GM18870 (cell line): ENCODE results near the gene MPI.
"Not testable (repeated sequence)": the region's sequence is repeated elsewhere in the genome, so short reads cannot be mapped to it uniquely, and the experiment has no call there.

Experiments
- ATAC-seq: cut with Tn5 transposase; IDR thresholded peaks from one replicate; pipeline ENCODE4 v1.9.1; 2021; ENCODE audit warnings: moderate library complexity; ENCODE audit not compliant: unreplicated experiment

Gene MPI

DNA sequence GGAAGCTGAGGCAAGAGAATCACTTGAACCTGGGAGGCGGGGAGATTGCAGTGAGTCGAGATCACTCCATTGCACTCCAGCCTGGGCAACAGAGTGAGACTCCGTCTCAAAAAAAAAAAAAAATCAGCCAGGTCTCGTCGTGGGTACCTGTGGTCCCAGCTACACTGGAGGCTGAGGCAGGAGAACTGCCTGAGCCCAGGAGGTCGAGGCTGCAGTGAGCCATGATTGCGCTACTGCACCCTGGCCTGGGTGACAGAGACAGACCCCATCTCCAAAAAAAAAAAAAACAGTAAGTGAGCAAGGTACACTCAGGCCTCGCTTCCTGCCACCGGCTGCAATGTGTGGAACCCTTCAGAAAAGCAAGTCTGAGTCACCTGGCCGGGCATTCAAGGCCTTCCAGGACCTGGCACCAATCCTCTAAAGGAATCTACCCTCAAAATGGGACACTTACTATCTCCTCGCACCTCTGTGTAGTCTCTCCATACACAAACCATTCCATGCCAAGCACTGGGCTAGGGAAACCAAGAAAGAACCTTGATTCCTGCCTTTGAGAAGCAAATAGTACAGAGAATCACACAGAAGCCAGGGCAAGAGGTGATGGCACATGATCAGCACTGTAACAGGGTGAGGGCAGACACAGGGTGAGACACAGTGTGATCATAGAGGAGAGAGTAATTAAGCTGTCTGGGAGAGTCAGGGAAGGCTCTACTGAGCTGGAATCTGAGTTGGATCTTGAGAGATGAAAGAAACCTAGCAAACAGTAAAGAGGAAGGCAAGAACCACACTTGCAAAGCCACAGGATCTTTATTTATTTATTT is 26.4 kb upstream of the MPI start:
- ATAC-seq: no peak

DNA sequence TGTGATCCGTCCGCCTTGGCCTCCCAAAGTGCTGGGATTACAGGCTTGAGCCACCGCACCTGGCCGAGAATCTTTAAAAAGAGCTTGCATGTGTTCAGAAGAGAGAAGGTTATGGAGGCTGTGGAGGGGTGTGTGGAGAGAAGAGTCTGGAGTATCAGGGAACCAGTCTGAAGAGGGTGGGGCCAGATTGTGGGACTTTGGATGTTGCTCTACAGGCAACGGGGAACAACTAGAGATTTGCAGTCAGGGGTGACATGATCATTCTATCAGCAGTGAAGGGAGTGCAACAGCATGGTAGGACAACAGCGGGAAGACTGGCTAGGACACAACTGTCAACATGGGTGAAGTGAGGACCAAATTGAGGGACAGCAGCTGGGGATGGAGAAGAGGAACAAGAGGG is 25.5 kb upstream of the MPI start:
- ATAC-seq: no peak

DNA sequence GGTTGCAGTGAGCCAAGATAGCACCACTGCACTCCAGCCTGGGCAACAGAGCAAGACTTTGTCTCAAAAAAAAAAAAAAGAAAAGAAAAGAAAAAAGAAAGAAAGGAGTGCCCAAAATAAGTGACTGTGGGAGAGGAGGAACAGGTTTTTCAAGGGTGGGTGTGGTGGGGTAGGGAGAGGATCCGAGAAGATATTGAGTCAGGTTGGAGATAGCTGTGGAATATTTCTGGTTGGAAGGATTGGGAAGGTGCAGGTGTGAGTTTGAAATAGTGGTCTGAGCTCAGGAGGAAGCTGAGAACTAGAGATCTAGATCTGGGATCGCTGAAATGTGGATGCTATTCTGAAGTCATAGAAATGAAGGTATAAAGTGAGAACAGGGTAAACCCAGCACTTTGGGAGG is 24.5 kb upstream of the MPI start:
- no peak for ATAC-seq

DNA sequence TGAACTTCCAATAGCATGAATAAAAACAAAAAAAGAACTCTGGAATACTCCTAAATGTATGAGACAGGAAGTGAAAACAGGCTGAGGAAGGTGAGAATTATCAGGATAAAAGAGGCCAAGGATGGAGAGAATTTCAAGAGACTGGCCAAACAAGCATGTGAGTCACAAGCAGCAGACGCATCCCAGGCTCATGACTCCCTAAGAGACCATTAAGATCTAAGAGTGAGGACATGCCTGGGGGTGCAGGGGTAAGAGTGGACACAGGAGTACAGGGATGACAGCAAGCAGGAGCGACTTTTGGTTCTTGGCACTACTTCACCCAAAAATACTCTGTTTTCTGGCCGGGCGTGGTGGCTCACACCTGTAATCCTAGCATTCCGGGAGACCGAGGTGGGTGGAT is 23.8 kb upstream of the MPI start:
- no peak for ATAC-seq

DNA sequence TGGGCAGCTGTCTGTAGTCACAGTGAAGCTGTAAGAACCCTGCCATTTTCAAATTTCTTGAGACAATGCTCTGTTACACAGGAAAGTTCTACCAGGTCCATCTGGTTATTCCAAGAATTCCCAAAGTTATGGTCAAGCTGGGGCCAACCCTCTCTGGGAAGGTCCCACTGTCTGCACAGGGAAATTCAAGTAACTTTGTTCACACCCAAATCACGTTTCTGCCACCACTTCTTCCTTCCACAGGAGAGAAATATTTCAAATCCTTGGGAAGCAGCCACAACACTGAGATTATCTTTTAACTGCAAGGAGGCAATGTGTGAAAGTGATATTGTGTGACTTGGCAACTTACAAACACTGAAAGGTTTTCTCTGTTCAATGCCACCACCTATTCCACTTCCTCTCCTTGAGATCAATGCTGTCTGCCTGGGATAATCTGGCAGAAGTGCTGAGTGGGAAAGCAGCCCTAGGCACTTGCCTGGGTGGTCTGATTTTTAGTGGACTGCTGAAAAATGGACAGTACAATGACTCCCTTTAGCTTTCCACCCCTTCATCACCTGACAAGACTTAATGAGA is 22.3 kb upstream of the MPI start:
- no peak for ATAC-seq

DNA sequence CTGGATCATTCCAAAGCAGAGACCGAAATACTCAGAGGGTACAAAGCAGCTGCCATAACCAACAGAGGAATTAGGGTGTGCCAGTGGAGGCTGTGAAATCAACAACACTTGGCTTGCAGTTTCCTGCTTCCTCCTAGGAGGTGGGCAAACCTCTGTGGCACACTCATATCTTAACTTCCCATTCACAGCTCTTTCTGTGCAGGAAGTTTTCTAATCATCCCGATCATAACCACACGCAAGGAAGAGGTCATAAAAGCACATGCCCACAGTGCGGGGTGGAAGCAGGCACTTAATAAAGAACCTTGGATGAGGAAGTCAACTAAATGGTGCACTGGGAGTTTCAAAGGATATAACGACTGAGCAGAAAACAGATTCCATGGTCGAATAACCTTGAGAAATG is 21.8 kb upstream of the MPI start:
- no peak for ATAC-seq

DNA sequence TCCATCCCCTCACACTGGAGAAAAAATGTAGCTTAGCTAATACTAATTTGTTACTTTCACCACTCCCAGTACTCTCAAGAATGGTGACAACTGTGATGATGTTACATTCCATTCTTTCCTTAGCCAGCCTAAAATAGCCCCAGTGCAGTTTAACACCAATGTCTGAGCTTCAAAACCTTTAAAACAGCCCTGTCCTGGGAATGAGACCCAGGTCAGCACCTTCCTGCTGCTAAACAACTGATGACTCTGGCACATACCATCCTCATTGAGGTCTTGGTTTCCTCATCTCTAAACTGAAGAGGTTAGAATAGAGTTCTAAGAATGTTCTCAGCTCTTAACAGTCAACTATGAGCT is 20.5 kb upstream of the MPI start:
- no peak for ATAC-seq

DNA sequence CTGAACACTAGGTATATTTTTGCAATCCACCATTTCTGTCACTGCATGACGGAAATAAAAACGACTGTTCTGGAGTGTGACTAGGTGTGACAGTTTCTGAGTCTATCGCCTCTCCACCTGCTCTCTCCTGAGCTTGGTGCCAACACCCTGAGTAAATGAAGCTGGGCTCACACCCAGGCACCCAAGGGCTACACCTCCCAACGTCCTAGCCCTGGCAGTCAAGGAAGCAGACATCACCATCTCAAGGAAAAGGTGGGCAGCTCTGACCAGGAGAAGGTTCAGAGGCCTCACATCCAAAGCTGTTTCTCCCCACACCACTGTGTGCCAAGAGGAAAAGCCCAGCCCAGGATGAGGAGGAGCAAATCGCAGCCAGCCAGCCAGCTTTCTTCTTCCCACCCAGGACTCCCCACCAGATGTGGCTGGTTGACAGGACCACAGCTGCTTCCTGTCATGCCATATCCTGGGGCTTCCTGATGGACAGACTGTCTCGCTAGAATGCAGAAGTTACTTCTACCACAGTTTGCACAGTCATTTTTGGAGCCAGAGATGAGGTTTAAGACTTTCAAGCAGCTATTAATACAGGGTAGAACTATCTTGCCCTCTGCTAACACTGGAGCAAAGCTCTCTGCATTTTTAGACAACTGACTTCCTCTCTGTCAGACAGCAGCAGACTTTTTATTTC is 20.0 kb upstream of the MPI start:
- peak; percentile 50 for ATAC-seq

DNA sequence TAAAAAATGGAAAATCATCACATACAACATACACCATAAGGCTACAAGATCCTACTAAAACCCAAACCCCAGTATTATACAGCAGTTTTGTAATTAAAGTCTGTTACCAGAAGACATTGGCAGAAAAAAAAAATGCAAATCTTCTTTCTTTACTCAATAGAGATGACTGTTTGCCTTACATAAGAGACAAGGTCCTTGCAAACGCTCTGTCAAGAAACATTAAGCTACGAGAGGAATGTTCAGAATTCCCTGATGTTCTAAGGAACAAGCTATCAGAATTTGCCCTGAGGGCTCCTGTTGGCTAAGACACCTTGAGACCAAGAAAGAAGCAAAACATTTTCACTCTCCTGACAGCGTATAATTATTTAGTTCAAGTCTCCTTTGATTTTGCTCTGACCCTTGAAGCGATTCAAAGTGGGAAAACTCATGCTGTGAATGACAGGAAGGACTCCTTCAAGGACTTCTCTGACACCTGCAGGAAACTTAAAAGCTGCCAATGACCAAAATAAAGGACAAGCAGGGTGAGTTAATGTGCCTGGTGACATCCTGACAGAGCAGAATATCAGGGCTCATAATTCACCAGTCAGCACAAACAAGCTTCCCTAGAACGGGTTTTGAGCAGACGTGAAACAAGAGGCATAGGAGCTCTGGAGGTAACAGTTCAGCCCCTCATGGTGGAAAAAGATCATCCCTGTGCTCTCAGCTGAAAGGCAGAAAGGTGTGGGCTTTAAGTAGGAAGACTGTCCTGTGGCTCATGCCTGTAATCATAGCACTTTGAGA is 19.2 kb upstream of the MPI start:
- ATAC-seq: peak; percentile 1

DNA sequence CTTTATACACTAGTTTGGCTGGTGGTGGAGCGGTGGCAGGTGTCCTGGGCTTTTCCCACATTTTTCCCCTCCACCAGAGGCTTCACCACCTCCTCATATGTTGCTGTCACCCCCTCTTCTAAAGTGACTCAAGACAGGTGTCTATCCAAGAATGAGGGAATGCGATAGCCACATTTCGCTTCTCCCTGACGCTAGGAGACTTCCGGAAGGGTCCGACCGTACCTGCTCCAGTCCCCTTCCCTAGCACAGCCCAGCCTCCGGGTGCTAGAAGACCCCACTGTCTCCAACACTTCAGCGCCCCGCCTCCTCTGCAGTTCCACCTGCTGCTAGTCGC is 17.2 kb upstream of the MPI start:
- ATAC-seq: no peak

DNA sequence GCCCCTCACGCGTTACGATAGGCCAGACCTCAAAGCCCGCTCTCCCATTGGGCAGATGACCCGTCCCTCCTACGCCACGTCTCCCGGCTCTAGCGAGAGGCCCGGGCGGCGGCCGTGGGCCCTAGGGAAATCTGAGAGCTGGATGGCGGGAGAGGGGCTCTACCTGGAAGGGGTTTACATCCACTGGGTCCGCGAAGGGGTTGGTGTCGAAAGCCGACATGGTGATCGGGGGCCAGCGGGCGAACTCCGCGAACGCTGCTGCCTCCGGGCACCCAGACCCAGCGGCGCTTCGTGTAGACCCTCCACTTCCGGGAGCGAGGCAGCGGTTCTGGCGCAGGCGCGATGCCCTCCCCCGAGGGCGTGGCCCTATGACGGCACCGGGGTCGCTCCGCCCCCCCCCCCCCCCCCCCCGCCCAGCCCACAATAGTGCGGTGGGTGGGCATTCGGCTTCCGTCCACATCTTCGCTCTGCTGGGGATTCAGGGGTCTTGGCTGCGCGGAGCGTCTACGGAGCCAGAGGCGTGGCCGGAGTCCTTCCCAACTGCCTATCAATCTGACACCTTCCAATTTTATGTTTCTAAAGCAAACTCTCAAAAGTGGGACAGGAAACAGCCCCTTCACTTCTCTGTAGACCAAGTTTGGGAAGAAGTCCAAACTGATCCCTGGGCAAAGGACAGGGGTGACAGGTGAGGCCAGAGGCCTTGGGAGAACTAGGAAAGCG is 16.6 kb upstream of the MPI start, which contains the start of gene SCAMP2:
Gene SCAMP2, minus strand, starts transcription at position 330 of the 720 bp plus-strand sequence. Its CDS starts 110 bp downstream, at position 220.
- peak; percentile 74 for ATAC-seq

DNA sequence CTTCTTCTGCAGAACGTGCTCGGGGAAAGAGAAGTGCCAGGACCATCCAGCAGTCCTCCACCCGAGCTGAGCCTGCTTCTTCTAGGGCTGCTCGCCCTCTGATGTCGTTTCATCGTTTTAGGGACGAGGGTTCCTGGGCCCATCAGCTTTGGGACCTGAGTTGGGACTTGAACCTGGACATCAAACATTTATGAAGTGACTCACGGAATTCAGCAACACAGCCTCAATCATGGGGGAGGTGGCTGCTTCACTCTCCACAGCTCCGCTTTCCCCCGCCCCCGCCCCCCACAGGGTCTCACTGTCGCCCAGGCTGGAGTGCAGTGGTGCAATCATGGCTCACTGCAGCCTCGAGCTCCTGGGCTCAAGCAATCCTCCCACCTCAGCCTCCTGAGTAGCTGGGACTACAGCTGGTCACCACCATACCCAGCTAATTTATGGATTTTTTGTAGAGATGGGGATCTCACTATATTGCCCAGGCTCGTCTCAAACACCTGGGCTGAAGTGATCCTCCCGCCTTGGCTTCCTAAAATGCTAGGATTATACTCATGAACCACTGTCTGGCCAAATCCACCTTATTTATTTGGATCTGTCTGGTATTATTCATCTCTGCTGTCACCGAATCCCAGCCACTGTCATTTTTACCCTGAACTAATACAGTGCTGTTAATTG is 16.0 kb upstream of the MPI start:
- no peak for ATAC-seq

DNA sequence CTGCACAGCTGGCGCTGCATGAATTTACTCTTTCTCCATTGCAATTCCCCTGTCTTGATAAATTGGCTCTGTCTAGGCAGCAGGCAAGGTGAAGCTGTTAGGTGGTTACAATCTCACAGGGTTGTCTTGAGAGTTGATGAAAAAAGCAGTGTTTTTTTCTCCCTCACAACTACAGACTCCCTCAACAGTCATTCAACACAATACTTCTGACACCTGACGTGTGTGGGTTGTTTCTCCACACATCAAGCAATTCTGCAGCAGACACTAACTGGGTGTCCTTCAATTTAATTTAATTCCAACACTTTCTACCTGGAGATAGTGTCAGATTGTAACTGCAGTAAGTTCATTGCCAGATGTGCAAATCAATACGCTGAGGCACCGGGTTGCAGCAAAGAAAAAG is 11.6 kb upstream of the MPI start:
- ATAC-seq: no peak

DNA sequence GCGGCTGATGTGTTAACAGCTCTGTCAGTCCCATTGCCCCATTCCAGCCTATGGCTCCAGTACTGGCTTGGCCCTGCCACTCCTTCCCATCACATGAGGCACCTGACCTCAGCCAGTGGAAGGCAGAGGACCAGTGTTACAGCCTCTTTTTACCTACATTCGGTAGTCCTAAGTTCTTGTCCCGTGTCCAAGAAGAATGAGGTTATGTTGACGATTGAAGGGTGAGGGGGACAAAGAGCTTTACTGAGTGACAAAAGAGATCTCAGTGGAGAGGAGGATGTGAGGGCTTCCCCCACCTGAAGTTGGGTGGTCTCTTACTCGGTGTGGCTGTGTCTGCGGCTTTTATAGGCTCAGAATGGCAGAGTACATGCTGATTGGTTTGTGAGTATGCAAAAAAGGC is 7.3 kb upstream of the MPI start:
- ATAC-seq: no peak

DNA sequence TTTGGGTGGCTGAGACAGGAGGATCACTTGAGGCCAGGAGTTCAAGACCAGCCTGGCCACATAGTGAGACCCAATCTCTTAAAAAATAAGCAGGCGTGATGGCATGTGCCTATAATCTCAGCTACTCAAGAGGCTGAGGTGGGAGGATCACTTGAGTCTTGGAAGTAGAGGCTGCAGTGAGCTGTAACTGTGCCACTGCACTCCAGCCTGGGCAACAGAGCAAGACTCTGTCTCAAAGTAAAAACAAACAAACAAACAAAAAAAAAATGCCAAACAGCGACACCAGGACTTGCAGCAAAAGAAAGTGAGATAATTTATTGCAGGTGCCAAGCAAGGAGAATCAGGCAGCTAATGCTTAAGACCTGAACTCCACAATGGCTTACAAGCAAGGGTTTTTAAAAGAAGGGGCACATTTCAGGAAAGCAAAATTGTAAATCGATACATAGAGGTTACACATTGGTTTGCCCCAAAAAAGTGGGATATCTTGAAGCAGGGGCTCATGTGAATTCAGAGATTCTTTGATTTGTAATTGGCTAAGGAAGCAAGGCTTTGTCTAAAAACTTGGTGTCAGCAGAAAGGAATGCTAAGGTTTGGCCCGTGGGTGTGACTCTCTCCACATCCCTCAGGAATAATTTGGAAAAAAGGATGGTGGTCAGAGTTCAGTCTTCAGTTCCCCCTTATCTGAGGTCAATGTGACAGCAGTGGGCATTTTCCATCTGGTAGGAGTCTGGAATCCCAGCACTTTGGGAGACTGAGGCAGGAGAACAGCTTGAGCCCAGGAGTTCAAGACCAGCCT is 5.2 kb upstream of the MPI start:
- ATAC-seq: no peak

DNA sequence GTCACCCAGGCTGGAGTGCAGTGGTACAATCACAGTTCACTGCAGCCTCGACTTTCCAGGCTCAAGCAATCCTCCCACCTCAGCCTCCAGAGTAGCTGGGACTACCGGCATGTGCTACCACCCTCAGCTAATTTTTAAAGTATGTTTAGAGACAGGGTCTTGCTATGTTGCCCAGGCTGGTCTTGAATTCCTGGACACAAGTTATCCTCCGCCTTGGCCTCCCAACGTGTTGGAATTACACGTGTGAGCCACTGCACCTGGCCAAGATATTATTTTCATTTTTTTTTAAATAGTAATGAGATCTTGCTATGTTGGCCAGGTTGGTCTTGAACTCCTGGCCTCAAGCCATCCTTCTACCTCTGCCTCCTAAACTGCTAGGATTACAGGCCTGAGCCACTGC is 4.4 kb upstream of the MPI start:
- no peak for ATAC-seq

DNA sequence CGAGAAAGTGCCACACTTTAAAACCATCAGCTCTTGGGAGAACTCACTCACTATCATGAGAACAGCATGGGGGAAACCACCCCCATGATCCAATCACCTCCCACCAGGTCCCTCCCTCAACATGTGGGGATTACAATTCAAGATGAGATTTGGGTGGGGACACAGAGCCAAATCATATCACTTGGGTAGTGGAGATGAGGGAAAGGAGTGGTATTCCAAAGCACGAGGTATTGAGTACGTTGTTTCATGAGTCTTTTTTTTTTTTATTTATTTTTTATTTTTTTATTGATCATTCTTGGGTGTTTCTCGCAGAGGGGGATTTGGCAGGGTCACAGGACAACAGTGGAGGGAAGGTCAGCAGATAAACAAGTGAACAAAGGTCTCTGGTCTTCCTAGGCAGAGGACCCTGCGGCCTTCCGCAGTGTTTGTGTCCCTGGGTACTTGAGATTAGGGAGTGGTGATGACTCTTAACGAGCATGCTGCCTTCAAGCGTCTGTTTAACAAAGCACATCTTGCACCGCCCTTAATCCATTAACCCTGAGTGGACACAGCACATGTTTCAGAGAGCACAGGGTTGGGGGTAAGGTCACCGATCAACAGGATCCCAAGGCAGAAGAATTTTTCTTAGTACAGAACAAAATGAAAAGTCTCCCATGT is 2.2 kb upstream of the MPI start:
- not testable (repeated sequence) for ATAC-seq

DNA sequence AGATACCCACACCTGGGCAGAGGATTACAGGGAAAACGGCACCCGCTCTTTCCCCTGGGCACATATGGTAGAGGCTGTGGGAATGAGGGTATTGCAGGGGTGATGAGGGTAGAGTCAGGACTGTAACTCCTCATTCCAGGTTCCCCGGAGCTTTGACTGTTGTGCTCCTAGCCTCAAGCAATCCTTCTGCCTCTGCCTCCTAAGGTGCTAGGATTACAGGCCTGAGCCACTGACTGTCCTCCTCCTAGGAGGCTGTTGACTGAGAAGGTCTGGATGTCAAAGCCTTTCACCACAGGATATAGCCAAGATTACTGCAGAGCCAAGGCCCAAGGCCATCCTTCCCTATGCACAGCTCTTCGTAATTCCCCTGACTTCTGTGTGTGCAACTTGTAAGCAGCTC is 1.1 kb upstream of the MPI start:
- ATAC-seq: no peak

DNA sequence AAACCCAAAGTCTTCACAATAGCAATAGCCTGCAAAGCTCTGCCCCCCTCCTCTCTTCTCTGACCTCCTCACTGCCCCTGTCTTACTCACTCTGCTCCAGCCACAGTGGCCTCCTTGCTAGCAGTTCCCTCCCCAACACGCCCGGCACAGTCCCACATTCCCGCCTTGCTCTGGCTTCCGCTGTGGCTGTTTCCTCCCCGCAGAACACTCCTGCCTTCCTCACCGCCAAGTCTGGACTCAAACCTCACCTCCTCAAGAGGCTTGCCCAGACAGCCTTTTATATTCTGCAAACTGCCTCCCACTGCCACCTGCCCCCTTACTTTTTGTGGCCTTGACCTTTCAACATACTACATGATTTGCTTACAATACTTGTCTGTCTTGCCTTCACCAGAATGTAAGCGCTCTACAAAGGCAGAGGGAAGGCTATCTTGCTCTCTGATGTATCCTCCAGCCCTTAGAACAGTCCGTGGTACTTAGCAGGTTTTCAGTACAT is 406 bp upstream of the MPI start:
- ATAC-seq: peak; percentile 33
